GM12801 (cell line): Measurements from ENCODE around the gene AGAP1.

Experiments used
- CTCF ChIP-seq: IDR thresholded peaks from one replicate; pipeline ENCODE4 v1.5.1; 2011; ENCODE audit warnings: control low read depth; ENCODE audit not compliant: insufficient read length; ENCODE audit errors: extremely low read depth

Gene AGAP1

GRCh38 chr2:235554385-235554784 lies 60.5 kb downstream of the AGAP1 start:
- no peak for TF ChIP-seq CTCF

GRCh38 chr2:235554936-235555335 lies 61.1 kb downstream of the AGAP1 start:
- no peak for TF ChIP-seq CTCF

GRCh38 chr2:235555371-235555770 lies 61.5 kb downstream of the AGAP1 start:
- no peak for TF ChIP-seq CTCF

- TF ChIP-seq CTCF = no peak
Measured at GRCh38 chr2:235556086-235556485, 62.2 kb downstream of the AGAP1 start.

- TF ChIP-seq CTCF = no peak
Measured at GRCh38 chr2:235556901-235557300, 63.1 kb downstream of the AGAP1 start.

GRCh38 chr2:235557903-235558302 lies 64.1 kb downstream of the AGAP1 start:
- TF ChIP-seq CTCF = no peak

- TF ChIP-seq CTCF = no peak
Measured at GRCh38 chr2:235558572-235558971, 64.7 kb downstream of the AGAP1 start.

- TF ChIP-seq CTCF = no peak
Measured at GRCh38 chr2:235560345-235560744, 66.5 kb downstream of the AGAP1 start.
